Fibroblast of skin of right quadriceps (primary cell): ENCODE results near the gene PPL.

Experiments
- DNase-seq: peaks from one replicate; pipeline ENCODE4 v3.0.0-alpha.2; 2013

The PPL gene

GRCh38 chr16:4859900-4860255, 77.1 kb downstream of the PPL start:
- no peak for DNase-seq

GRCh38 chr16:4859190-4859899, 77.6 kb downstream of the PPL start:
- DNase-seq = no peak

- no peak for DNase-seq
These were observed 81.1 kb downstream of the PPL start for GRCh38 chr16:4855804-4856203.

GRCh38 chr16:4855371-4855770, 81.6 kb downstream of the PPL start:
- DNase-seq = no peak

- no peak for DNase-seq
These were observed 84.6 kb downstream of the PPL start for GRCh38 chr16:4852221-4852872.

GRCh38 chr16:4850211-4850610, 86.7 kb downstream of the PPL start:
- no peak for DNase-seq

- DNase-seq = peak; percentile 58
These were observed 89.0 kb downstream of the PPL start for GRCh38 chr16:4847774-4848587.

GRCh38 chr16:4846901-4847773, 89.8 kb downstream of the PPL start, which contains the start of the genes GLYR1 and UBN1:
Gene GLYR1, minus strand, starts transcription at chr16:4847288. Its CDS starts 23 bp downstream, at chr16:4847265.
Gene UBN1, plus strand, starts transcription at chr16:4847481. Its CDS starts 5,437 bp downstream, at chr16:4852918.
- DNase-seq = peak; percentile 97

GRCh38 chr16:4846503-4846900, 90.4 kb downstream of the PPL start:
- peak; percentile 22 for DNase-seq

- no peak for DNase-seq
These were observed 96.0 kb downstream of the PPL start for GRCh38 chr16:4840984-4841383.

- DNase-seq = no peak
These were observed 97.0 kb downstream of the PPL start for GRCh38 chr16:4839942-4840341.

GRCh38 chr16:4837733-4838501, 99.0 kb downstream of the PPL start:
- no peak for DNase-seq

GRCh38 chr16:4836727-4837126, 100.2 kb downstream of the PPL start:
- no peak for DNase-seq

GRCh38 chr16:4833584-4833983, 103.4 kb downstream of the PPL start:
- no peak for DNase-seq

GRCh38 chr16:4832698-4833343, 104.1 kb downstream of the PPL start:
- DNase-seq = no peak
